ENCODE data around the gene MAPT. TPM values are rescaled to one million over a fixed set of nuclear protein-coding genes. Genes with fewer than 3 reads are reported as not detected.

MAPT gene
- total and polyA plus RNA-seq, 2 of the 4 experiments (the other 2 are of a cell fraction), result 0.18 to 0.19 TPM

DNA sequence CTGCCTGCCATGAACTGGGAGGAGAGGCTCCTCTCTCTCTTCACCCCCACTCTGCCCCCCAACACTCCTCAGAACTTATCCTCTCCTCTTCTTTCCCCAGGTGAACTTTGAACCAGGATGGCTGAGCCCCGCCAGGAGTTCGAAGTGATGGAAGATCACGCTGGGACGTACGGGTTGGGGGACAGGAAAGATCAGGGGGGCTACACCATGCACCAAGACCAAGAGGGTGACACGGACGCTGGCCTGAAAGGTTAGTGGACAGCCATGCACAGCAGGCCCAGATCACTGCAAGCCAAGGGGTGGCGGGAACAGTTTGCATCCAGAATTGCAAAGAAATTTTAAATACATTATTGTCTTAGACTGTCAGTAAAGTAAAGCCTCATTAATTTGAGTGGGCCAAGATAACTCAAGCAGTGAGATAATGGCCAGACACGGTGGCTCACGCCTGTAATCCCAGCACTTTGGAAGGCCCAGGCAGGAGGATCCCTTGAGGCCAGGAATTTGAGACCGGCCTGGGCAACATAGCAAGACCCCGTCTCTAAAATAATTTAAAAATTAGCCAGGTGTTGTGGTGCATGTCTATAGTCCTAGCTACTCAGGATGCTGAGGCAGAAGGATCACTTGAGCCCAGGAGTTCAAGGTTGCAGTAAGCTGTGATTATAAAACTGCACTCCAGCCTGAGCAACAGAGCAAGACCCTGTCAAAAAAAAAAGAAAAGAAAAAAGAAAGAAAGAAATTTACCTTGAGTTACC lies 68.0 kb downstream of the MAPT start:
- Histone ChIP-seq H3K4me1 (ENCODE audit: control insufficient read depth, insufficient read depth, low read length) (no peaks in the 10 kb centered on the region), H4K91ac (ENCODE audit: insufficient read depth, low read depth, low read length) (no peak overlapping the region), H3K27ac (ENCODE audit: insufficient read depth, low read length) (no peak overlapping the region), H3K18ac (ENCODE audit: low read depth, low read length) (no peak overlapping the region), H3K9me3 (ENCODE audit: control insufficient read depth, insufficient read depth, low read length) (no peaks in the 10 kb centered on the region), H3K27me3 (ENCODE audit: control insufficient read depth, insufficient read depth, low read length) (peaks cover 36% of the 10 kb centered on the region), H3K14ac (replicated peaks; ENCODE audit: low read depth, low read length) (no peak overlapping the region), H2BK15ac (ENCODE audit: low read depth, low read length) (no peak overlapping the region), H3K79me1 (ENCODE audit: low read depth in 1 of 2, low read length in 2 of 2) (no peaks in the 10 kb centered on the region), H3K9me1 (ENCODE audit: insufficient read depth, low read length) (no peaks in the 10 kb centered on the region), H4K8ac (ENCODE audit: low read depth in 2 of 2, low read length in 2 of 2) (no peak overlapping the region), H4K20me1 (ENCODE audit: insufficient read depth, low read length) (no peaks in the 10 kb centered on the region), H3K9ac (ENCODE audit: low read depth, low read length) (no peak overlapping the region), H3K36me3 (ENCODE audit: control insufficient read depth, insufficient read depth, low read length) (no peaks in the 10 kb centered on the region), H2BK120ac (ENCODE audit: low read depth, low read length) (no peak overlapping the region), H2AK9ac (replicated peaks; ENCODE audit: low read depth, low read length, poor library complexity) (no peak overlapping the region), H2BK20ac (ENCODE audit: low read depth, low read length) (no peak overlapping the region), H4K5ac (ENCODE audit: low read depth, low read length) (no peak overlapping the region), H3K4ac (ENCODE audit: low read depth, low read length) (no peak overlapping the region), H2BK5ac (ENCODE audit: low read depth, low read length, poor library complexity, severe bottlenecking) (no peak overlapping the region), H2AFZ (replicated peaks; ENCODE audit: low read length, poor library complexity) (no peak overlapping the region), H3K4me2 (ENCODE audit: low read depth, low read length) (no peak overlapping the region), H3K4me3 (ENCODE audit: insufficient read depth, low read depth, low read length) (no peak overlapping the region), H3K23ac (ENCODE audit: low read depth, low read length) (no peak overlapping the region), H3K56ac (ENCODE audit: extremely low read depth, insufficient read depth, low read length) (no peak overlapping the region), H2AK5ac (ENCODE audit: low read depth, low read length) (no peak overlapping the region)
- dilution Hi-C loops (cut with HindIII; ENCODE audit: low sequenced_read_pairs, unreplicated experiment), result no loop called here
- TF ChIP-seq RAD21 (IDR thresholded peaks at IDR 0.05; ENCODE audit: low read length) (no peak), SMC3 (IDR thresholded peaks at IDR 0.05; ENCODE audit: low read depth, low read length) (no peak)
- BruUV-seq (replicated peaks), result no TSS peak
- ChIA-PET CTCF (no interaction called here), POLR2A (ENCODE audit: unreplicated experiment) (no interaction called here)
- DNase-seq, result no peak
- intact Hi-C loops (cut with micrococcal nuclease), result no loop called here
- in situ Hi-C loops (cut with MboI; ENCODE audit: low sequenced_read_pairs), result no loop called here
- WGBS, 2 experiments (ENCODE audit: extremely low coverage in 2 of 2, insufficient read length in 1 of 2), result 66% methylated on average over 8 of the region's 12 CpGs; no CpG with 5 or more reads in 1 of the 2 experiments
- ATAC-seq (ENCODE audit: low read depth), result no peak

All from IMR-90 (cell line).